SK-N-SH treated with all-trans-retinoic acid at 6 μM for 48 hours (cell line): ENCODE measurements around the gene HEYL.

Experiments
- ATAC-seq: fragments of 200-7000 bp; cut with Tn5 transposase; 3 replicates; pipeline ENCODE4 v1.9.1; 2020; ENCODE audit warnings: mild to moderate bottlenecking, moderate library complexity
- ARNTL ChIP-seq: fragments of 450-650 bp; formaldehyde crosslinking; IDR thresholded peaks from 2 replicates; pipeline ENCODE4 v1.5.0; 2020; ENCODE audit warnings: low read depth, mild to moderate bottlenecking, moderate library complexity, borderline replicate concordance
- BACH2 ChIP-seq: fragments of 250-450 bp; sonication (Bioruptor Pico); IDR thresholded peaks from 2 replicates; pipeline ENCODE4 v1.9.0; 2021; ENCODE audit warnings: mild to moderate bottlenecking, borderline replicate concordance
- CSDC2 ChIP-seq: fragments of 250-450 bp; sonication (Bioruptor Pico); IDR thresholded peaks from 2 replicates; pipeline ENCODE4 v1.5.0; 2020; ENCODE audit warnings: mild to moderate bottlenecking, moderate library complexity
- ESRRG ChIP-seq: fragments of 250-450 bp; sonication (Bioruptor Pico); IDR thresholded peaks from 2 replicates; pipeline ENCODE4 v1.6.1; 2021; ENCODE audit warnings: mild to moderate bottlenecking
- GLIS3 ChIP-seq: fragments of 250-450 bp; sonication (Bioruptor Pico); IDR thresholded peaks from 2 replicates; pipeline ENCODE4 v1.5.0; 2020; ENCODE audit warnings: mild to moderate bottlenecking, moderate library complexity
- ISL1 ChIP-seq: fragments of 250-450 bp; sonication (Bioruptor Pico); IDR thresholded peaks from 2 replicates; pipeline ENCODE4 v2.1.2; 2022; ENCODE audit warnings: mild to moderate bottlenecking, moderate library complexity
- OSR1 ChIP-seq: fragments of 250-450 bp; sonication (Bioruptor Pico); IDR thresholded peaks from 2 replicates; pipeline ENCODE4 v1.8.0; 2022; ENCODE audit warnings: moderate library complexity, mild to moderate bottlenecking, inconsistent platforms
- PPARA ChIP-seq: fragments of 250-450 bp; sonication (Bioruptor Pico); IDR thresholded peaks from 2 replicates; pipeline ENCODE4 v1.5.0; 2020; ENCODE audit warnings: mild to moderate bottlenecking, borderline replicate concordance
- RARB ChIP-seq: fragments of 250-450 bp; sonication (Bioruptor Pico); IDR thresholded peaks from 2 replicates; pipeline ENCODE4 v1.8.0; 2021; ENCODE audit warnings: mild to moderate bottlenecking, moderate library complexity
- SNAI2 ChIP-seq: fragments of 250-450 bp; sonication (Bioruptor Pico); IDR thresholded peaks from 2 replicates; pipeline ENCODE4 v1.5.0; 2020; ENCODE audit warnings: mild to moderate bottlenecking, moderate library complexity
- TCF4 ChIP-seq: fragments of 250-450 bp; sonication (Bioruptor Pico); IDR thresholded peaks from 2 replicates; pipeline ENCODE4 v1.8.0; 2021; ENCODE audit warnings: mild to moderate bottlenecking, moderate library complexity, borderline replicate concordance
- TOX ChIP-seq: fragments of 250-450 bp; sonication (Bioruptor Pico); IDR thresholded peaks from 2 replicates; pipeline ENCODE4 v1.8.0; 2021; ENCODE audit warnings: mild to moderate bottlenecking, moderate library complexity, borderline replicate concordance
- ZC3H10 ChIP-seq: fragments of 250-450 bp; sonication (Bioruptor Pico); IDR thresholded peaks from 2 replicates; pipeline ENCODE4 v1.5.1; 2021; ENCODE audit warnings: mild to moderate bottlenecking, moderate library complexity
- ZFP3 ChIP-seq: fragments of 250-450 bp; sonication (Bioruptor Pico); IDR thresholded peaks from 2 replicates; pipeline ENCODE4 v1.5.0; 2020; ENCODE audit warnings: mild to moderate bottlenecking, moderate library complexity
- ZFP30 ChIP-seq: fragments of 450-650 bp; formaldehyde crosslinking; IDR thresholded peaks from 2 replicates; pipeline ENCODE4 v1.5.0; 2022; ENCODE audit warnings: mild to moderate bottlenecking, moderate library complexity
- ZNF565 ChIP-seq: fragments of 450-650 bp; formaldehyde crosslinking; conservative IDR thresholded peaks from 2 replicates; pipeline ENCODE4 v1.5.0; 2020; ENCODE audit warnings: low read depth, mild to moderate bottlenecking, moderate library complexity
- ZNF70 ChIP-seq: fragments of 450-650 bp; formaldehyde crosslinking; IDR thresholded peaks from 2 replicates; pipeline ENCODE4 v1.5.0; 2020; ENCODE audit warnings: mild to moderate bottlenecking, moderate library complexity
- ZNF8 ChIP-seq: fragments of 450-650 bp; formaldehyde crosslinking; IDR thresholded peaks from 2 replicates; pipeline ENCODE4 v1.5.0; 2020; ENCODE audit warnings: mild to moderate bottlenecking, moderate library complexity
- TF ChIP-seq, protein P1 (sequence below): fragments of 250-450 bp; sonication (Bioruptor Pico); IDR thresholded peaks from 2 replicates; pipeline ENCODE4 v1.8.0; 2020; ENCODE audit warnings: mild to moderate bottlenecking, moderate library complexity, borderline replicate concordance
- TF ChIP-seq, protein P2 (sequence below): fragments of 250-450 bp; sonication (Bioruptor Pico); IDR thresholded peaks from 2 replicates; pipeline ENCODE4 v1.5.0; 2020; ENCODE audit warnings: mild to moderate bottlenecking, moderate library complexity
- TF ChIP-seq, protein P3 (sequence below): fragments of 250-450 bp; sonication (Bioruptor Pico); IDR thresholded peaks from 2 replicates; pipeline ENCODE4 v1.8.0; 2021; ENCODE audit warnings: low read depth, mild to moderate bottlenecking, moderate library complexity, borderline replicate concordance
- TF ChIP-seq, protein P4 (sequence below): fragments of 250-450 bp; sonication (Bioruptor Pico); IDR thresholded peaks from 2 replicates; pipeline ENCODE4 v1.5.1; 2021; ENCODE audit warnings: mild to moderate bottlenecking, moderate library complexity

The HEYL gene

DNA sequence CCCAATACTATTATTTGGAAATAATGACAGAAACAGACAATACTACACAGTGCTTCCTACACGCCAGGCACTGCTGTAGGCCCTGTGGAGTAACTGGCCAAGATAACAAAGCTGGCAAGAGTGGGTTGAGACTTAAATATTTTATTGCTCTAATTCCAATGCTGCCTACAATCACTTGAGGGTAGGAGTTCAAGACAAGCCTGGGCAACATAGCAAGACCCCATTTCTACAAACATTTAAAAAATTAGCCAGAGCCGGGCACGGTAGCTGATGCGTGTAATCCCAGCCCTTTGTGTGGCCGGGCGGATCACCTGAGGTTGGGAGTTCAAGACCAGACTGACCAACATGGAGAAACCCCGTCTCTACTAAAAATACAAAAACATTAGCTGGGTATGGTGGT is 53.5 kb downstream of the HEYL start:
- ATAC-seq: no peak

DNA sequence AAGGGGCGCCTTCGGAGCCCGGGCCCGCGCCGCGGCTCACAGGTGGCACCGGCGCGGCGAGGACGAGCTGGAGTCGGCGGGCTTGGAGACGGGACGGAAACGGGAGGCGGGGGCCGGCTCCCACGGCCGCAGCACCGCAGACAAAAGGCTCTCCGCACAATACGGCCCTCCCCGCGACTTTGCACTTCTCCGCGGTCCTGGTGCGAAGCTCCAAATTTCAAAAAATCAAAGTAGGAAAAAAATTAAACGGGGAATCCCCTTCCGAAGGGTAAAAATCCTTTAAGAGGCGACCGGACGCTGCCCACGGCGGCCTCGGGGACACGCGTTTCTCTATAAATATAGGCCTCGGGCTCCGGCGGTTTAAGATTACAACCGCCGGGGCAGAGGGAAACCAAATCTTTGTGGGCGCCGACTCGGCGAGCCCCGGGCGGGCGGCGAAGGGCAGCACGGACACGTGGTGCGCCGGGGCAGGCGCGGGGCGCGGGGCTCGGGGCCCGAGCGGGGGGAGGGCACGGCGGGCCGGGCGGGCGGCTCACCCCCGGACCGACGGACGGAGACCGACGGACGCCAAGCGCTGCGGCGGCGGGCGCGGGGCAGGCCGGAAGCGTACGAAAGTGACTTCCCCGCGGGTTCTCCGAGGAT is 63.3 kb downstream of the HEYL start:
- ATAC-seq: peak; percentile 21
- TF ChIP-seq TOX (CRISPR knock-in tag): no peak
- no peak for TF ChIP-seq OSR1 (CRISPR knock-in tag)
- TF ChIP-seq TCF4 (CRISPR knock-in tag): no peak
- TF ChIP-seq PPARA (CRISPR knock-in tag): no peak
- TF ChIP-seq, all 23 proteins: peak for 0

More for the DNA sequence above, 53.5 kb downstream of the HEYL start:
- TF ChIP-seq BACH2 (no peak), TCF4 (CRISPR knock-in tag) (no peak), GLIS3 (CRISPR knock-in tag) (no peak), TOX (CRISPR knock-in tag) (no peak), ZFP30 (no peak), ZC3H10 (CRISPR knock-in tag) (no peak), PPARA (CRISPR knock-in tag) (no peak), ZNF70 (CRISPR knock-in tag) (no peak), RARB (CRISPR knock-in tag) (no peak), ZFP3 (no peak), ARNTL (CRISPR knock-in tag) (no peak)
- TF ChIP-seq, protein P1, sequence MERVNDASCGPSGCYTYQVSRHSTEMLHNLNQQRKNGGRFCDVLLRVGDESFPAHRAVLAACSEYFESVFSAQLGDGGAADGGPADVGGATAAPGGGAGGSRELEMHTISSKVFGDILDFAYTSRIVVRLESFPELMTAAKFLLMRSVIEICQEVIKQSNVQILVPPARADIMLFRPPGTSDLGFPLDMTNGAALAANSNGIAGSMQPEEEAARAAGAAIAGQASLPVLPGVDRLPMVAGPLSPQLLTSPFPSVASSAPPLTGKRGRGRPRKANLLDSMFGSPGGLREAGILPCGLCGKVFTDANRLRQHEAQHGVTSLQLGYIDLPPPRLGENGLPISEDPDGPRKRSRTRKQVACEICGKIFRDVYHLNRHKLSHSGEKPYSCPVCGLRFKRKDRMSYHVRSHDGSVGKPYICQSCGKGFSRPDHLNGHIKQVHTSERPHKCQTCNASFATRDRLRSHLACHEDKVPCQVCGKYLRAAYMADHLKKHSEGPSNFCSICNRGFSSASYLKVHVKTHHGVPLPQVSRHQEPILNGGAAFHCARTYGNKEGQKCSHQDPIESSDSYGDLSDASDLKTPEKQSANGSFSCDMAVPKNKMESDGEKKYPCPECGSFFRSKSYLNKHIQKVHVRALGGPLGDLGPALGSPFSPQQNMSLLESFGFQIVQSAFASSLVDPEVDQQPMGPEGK (CRISPR knock-in tag): no peak
- TF ChIP-seq, protein P2, sequence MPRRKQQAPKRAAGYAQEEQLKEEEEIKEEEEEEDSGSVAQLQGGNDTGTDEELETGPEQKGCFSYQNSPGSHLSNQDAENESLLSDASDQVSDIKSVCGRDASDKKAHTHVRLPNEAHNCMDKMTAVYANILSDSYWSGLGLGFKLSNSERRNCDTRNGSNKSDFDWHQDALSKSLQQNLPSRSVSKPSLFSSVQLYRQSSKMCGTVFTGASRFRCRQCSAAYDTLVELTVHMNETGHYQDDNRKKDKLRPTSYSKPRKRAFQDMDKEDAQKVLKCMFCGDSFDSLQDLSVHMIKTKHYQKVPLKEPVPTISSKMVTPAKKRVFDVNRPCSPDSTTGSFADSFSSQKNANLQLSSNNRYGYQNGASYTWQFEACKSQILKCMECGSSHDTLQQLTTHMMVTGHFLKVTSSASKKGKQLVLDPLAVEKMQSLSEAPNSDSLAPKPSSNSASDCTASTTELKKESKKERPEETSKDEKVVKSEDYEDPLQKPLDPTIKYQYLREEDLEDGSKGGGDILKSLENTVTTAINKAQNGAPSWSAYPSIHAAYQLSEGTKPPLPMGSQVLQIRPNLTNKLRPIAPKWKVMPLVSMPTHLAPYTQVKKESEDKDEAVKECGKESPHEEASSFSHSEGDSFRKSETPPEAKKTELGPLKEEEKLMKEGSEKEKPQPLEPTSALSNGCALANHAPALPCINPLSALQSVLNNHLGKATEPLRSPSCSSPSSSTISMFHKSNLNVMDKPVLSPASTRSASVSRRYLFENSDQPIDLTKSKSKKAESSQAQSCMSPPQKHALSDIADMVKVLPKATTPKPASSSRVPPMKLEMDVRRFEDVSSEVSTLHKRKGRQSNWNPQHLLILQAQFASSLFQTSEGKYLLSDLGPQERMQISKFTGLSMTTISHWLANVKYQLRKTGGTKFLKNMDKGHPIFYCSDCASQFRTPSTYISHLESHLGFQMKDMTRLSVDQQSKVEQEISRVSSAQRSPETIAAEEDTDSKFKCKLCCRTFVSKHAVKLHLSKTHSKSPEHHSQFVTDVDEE (CRISPR knock-in tag): no peak
- TF ChIP-seq, protein P3, sequence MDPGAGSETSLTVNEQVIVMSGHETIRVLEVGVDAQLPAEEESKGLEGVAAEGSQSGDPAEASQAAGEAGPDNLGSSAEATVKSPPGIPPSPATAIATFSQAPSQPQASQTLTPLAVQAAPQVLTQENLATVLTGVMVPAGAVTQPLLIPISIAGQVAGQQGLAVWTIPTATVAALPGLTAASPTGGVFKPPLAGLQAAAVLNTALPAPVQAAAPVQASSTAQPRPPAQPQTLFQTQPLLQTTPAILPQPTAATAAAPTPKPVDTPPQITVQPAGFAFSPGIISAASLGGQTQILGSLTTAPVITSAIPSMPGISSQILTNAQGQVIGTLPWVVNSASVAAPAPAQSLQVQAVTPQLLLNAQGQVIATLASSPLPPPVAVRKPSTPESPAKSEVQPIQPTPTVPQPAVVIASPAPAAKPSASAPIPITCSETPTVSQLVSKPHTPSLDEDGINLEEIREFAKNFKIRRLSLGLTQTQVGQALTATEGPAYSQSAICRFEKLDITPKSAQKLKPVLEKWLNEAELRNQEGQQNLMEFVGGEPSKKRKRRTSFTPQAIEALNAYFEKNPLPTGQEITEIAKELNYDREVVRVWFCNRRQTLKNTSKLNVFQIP (CRISPR knock-in tag): no peak

DNA sequence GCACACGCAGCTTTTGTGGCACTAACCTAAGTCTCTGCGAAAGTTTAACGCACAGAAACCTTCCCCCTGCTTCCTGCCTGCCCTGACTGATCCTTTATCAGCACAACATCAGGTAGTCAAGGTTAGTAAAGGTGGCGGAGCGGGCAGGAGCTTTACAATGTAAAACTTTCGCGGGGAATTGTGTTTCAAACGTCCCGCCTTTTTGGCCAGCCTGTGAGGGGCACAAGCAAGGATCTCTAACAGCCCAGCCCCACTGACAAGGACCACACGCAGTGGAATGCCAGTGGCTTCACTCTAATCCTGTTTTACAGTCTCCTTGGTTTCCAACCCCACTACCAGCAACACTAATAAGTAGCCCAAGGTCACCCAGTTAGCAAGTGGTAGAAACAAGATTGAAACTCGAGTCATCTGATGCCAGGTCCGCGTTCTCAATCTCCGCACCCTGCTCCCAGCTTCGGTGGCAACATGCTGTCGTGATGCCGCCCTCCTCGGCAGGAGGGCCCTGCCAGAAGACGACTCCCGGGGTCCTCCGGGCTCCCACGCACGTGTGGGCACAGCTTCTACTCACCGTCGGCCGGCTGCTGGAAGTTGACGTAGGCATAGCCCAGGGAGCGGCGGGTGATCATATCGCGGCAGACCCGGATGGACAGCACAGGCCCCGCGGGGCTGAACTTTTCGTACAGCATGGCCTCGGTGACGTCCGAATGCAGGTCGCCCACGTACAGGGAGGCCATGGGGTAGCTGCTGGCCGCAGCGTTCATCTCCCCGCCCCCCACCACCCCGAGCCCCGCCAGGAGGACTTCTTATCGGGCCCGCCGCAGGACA is 64.0 kb downstream of the HEYL start:
- peak; percentile 64 for ATAC-seq
- TF ChIP-seq RARB (CRISPR knock-in tag) (no peak), PPARA (CRISPR knock-in tag) (no peak), SNAI2 (CRISPR knock-in tag) (no peak), CSDC2 (CRISPR knock-in tag) (no peak)

DNA sequence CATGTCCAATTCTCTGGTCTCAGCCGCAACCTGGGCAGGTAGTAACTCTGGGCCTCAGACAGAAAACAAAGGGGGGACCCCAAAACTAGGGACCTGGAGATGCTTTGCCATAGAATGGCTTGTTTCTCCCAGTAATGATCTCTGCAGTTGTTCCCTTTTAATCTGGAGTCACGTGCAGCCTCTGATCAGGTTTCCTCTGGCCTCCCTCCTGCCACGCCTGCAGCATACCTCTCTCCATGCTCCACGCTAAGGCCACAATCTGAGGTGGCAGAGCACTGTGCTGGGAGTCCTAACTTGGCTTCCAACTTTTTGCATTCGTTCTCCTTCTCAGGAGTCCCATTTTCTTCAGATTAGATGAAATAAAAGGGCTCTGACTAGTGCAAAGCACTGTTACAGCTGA is 64.8 kb downstream of the HEYL start:
- peak; percentile 56 for ATAC-seq
- TF ChIP-seq OSR1 (CRISPR knock-in tag) (no peak), ZNF565 (CRISPR knock-in tag) (no peak), ESRRG (no peak), ISL1 (no peak), BACH2 (no peak), RARB (CRISPR knock-in tag) (no peak), ZFP3 (no peak), CSDC2 (CRISPR knock-in tag) (no peak), ZNF8 (CRISPR knock-in tag) (no peak)
- TF ChIP-seq, protein P1 (CRISPR knock-in tag): no peak
- TF ChIP-seq, protein P2 (CRISPR knock-in tag): no peak
- TF ChIP-seq, protein P4, sequence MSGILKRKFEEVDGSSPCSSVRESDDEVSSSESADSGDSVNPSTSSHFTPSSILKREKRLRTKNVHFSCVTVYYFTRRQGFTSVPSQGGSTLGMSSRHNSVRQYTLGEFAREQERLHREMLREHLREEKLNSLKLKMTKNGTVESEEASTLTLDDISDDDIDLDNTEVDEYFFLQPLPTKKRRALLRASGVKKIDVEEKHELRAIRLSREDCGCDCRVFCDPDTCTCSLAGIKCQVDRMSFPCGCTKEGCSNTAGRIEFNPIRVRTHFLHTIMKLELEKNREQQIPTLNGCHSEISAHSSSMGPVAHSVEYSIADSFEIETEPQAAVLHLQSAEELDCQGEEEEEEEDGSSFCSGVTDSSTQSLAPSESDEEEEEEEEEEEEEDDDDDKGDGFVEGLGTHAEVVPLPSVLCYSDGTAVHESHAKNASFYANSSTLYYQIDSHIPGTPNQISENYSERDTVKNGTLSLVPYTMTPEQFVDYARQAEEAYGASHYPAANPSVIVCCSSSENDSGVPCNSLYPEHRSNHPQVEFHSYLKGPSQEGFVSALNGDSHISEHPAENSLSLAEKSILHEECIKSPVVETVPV: no peak
